Measurements from ENCODE around the gene GPATCH1. TPM values are rescaled to one million over a fixed set of nuclear protein-coding genes. Genes with fewer than 3 reads are reported as not detected.
"Not testable (repeated sequence)": the region's sequence is repeated elsewhere in the genome, so short reads cannot be mapped to it uniquely, and the experiment has no call there.

GPATCH1 gene
- total RNA-seq, 1 donor from 2014 or later, result 11.1 TPM

- no peak overlapping the region for H3K27ac Mint-ChIP-seq
Measured at GRCh38 chr19:33110137-33110910, 29.3 kb downstream of the GPATCH1 start.

GRCh38 chr19:33111587-33111986 lies 30.6 kb downstream of the GPATCH1 start:
- Mint-ChIP-seq H3K9me3 (no peaks in the 10 kb centered on the region), H3K4me3 (no peak overlapping the region), H3K36me3 (ENCODE audit: low read depth) (peaks cover 46% of the 10 kb centered on the region), H3K27ac (no peak overlapping the region), H3K4me1 (ENCODE audit: low read depth) (no peaks in the 10 kb centered on the region), H3K27me3 (ENCODE audit: insufficient read depth) (no peaks in the 10 kb centered on the region)
- DNase-seq (ENCODE audit: low spot score), result no peak
- intact Hi-C loops (cut with micrococcal nuclease), result no loop called here

More at GRCh38 chr19:33110137-33110910, 29.3 kb downstream of the GPATCH1 start:
- Mint-ChIP-seq H3K4me1 (ENCODE audit: low read depth) (no peaks in the 10 kb centered on the region), H3K9me3 (no peaks in the 10 kb centered on the region), H3K36me3 (ENCODE audit: low read depth) (peaks cover 45% of the 10 kb centered on the region), H3K27me3 (ENCODE audit: insufficient read depth) (no peaks in the 10 kb centered on the region), H3K4me3 (no peak overlapping the region)
- DNase-seq (ENCODE audit: low spot score), result no peak
- intact Hi-C loops (cut with micrococcal nuclease), result no loop called here

GRCh38 chr19:33114312-33114711 lies 33.3 kb downstream of the GPATCH1 start:
- no peak overlapping the region for H3K4me3 Mint-ChIP-seq
- no peaks in the 10 kb centered on the region for H3K4me1 Mint-ChIP-seq (ENCODE audit: low read depth)
- no peak for DNase-seq (ENCODE audit: low spot score)
- intact Hi-C loops (cut with micrococcal nuclease), result no loop called here
- H3K27ac Mint-ChIP-seq, result no peak overlapping the region
- H3K36me3 Mint-ChIP-seq (ENCODE audit: low read depth), result peaks cover 46% of the 10 kb centered on the region
- no peaks in the 10 kb centered on the region for H3K27me3 Mint-ChIP-seq (ENCODE audit: insufficient read depth)
- H3K9me3 Mint-ChIP-seq, result no peaks in the 10 kb centered on the region

- Mint-ChIP-seq H3K9me3 (no peaks in the 10 kb centered on the region), H3K27ac (no peak overlapping the region), H3K4me1 (ENCODE audit: low read depth) (no peaks in the 10 kb centered on the region), H3K4me3 (no peak overlapping the region), H3K36me3 (ENCODE audit: low read depth) (peaks cover 28% of the 10 kb centered on the region), H3K27me3 (ENCODE audit: insufficient read depth) (no peaks in the 10 kb centered on the region)
- no peak for DNase-seq (ENCODE audit: low spot score)
- intact Hi-C loops (cut with micrococcal nuclease), result no loop called here
Measured at GRCh38 chr19:33117501-33117900, 36.5 kb downstream of the GPATCH1 start.

- Mint-ChIP-seq H3K27me3 (ENCODE audit: insufficient read depth) (no peaks in the 10 kb centered on the region), H3K4me1 (ENCODE audit: low read depth) (no peaks in the 10 kb centered on the region), H3K36me3 (ENCODE audit: low read depth) (peaks cover 26% of the 10 kb centered on the region), H3K27ac (no peak overlapping the region), H3K9me3 (no peaks in the 10 kb centered on the region), H3K4me3 (no peak overlapping the region)
- intact Hi-C loops (cut with micrococcal nuclease), result loop anchor here (1.0 kb wide), 2 partner anchors 428 to 519 kb away; no protein-coding TSS in a partner anchor
- DNase-seq (ENCODE audit: low spot score), result no peak
Measured at GRCh38 chr19:33118643-33119042, 37.7 kb downstream of the GPATCH1 start.

- Mint-ChIP-seq H3K27ac (no peak overlapping the region), H3K27me3 (ENCODE audit: insufficient read depth) (no peaks in the 10 kb centered on the region), H3K9me3 (no peaks in the 10 kb centered on the region), H3K4me1 (ENCODE audit: low read depth) (peaks cover 9% of the 10 kb centered on the region), H3K4me3 (no peak overlapping the region), H3K36me3 (ENCODE audit: low read depth) (peaks cover 23% of the 10 kb centered on the region)
- DNase-seq (ENCODE audit: low spot score), result no peak
- intact Hi-C loops (cut with micrococcal nuclease), result loop anchor here (5.0 kb wide), 1 partner anchor 283 kb away; no protein-coding TSS in a partner anchor
Measured at GRCh38 chr19:33124207-33125098, 43.5 kb downstream of the GPATCH1 start.

- Mint-ChIP-seq H3K4me1 (ENCODE audit: low read depth) (peaks cover 9% of the 10 kb centered on the region), H3K27me3 (ENCODE audit: insufficient read depth) (no peaks in the 10 kb centered on the region), H3K27ac (no peak overlapping the region), H3K9me3 (no peaks in the 10 kb centered on the region), H3K36me3 (ENCODE audit: low read depth) (peaks cover 33% of the 10 kb centered on the region), H3K4me3 (no peak overlapping the region)
- intact Hi-C loops (cut with micrococcal nuclease), result loop anchor here (1.0 to 5.0 kb wide), 3 partner anchors 19 to 281 kb away; no protein-coding TSS in a partner anchor
- peak; percentile 40 for DNase-seq (ENCODE audit: low spot score)
Measured at GRCh38 chr19:33125929-33126388, 45.0 kb downstream of the GPATCH1 start.

- intact Hi-C loops (cut with micrococcal nuclease), result loop anchor here (1.0 to 5.0 kb wide), 3 partner anchors 18 to 281 kb away; no protein-coding TSS in a partner anchor
- not testable (repeated sequence) for H3K4me1 Mint-ChIP-seq (ENCODE audit: low read depth); DNase-seq (ENCODE audit: low spot score); H3K9me3 Mint-ChIP-seq; H3K27ac Mint-ChIP-seq; H3K4me3 Mint-ChIP-seq; H3K27me3 Mint-ChIP-seq (ENCODE audit: insufficient read depth)
- peaks cover 33% of the 10 kb centered on the region for H3K36me3 Mint-ChIP-seq (ENCODE audit: low read depth)
Measured at GRCh38 chr19:33126712-33127111, 45.7 kb downstream of the GPATCH1 start.

GRCh38 chr19:33129901-33130300 lies 48.9 kb downstream of the GPATCH1 start:
- H3K4me1 Mint-ChIP-seq (ENCODE audit: low read depth), result peaks cover 11% of the 10 kb centered on the region
- H3K27ac Mint-ChIP-seq, result no peak overlapping the region

GRCh38 chr19:33130433-33130832 lies 49.5 kb downstream of the GPATCH1 start:
- H3K36me3 Mint-ChIP-seq (ENCODE audit: low read depth), result peaks cover 26% of the 10 kb centered on the region
- no peak overlapping the region for H3K27ac Mint-ChIP-seq
- peaks cover 15% of the 10 kb centered on the region for H3K4me1 Mint-ChIP-seq (ENCODE audit: low read depth)
- intact Hi-C loops (cut with micrococcal nuclease), result no loop called here
- H3K4me3 Mint-ChIP-seq, result no peak overlapping the region
- DNase-seq (ENCODE audit: low spot score), result no peak
- H3K27me3 Mint-ChIP-seq (ENCODE audit: insufficient read depth), result no peaks in the 10 kb centered on the region
- H3K9me3 Mint-ChIP-seq, result no peaks in the 10 kb centered on the region

More at GRCh38 chr19:33129901-33130300, 48.9 kb downstream of the GPATCH1 start:
- no peak for DNase-seq (ENCODE audit: low spot score)
- H3K27me3 Mint-ChIP-seq (ENCODE audit: insufficient read depth), result no peaks in the 10 kb centered on the region
- intact Hi-C loops (cut with micrococcal nuclease), result loop anchor here (5.0 kb wide), 1 partner anchor 277 kb away; no protein-coding TSS in a partner anchor
- no peak overlapping the region for H3K4me3 Mint-ChIP-seq
- peaks cover 28% of the 10 kb centered on the region for H3K36me3 Mint-ChIP-seq (ENCODE audit: low read depth)
- no peaks in the 10 kb centered on the region for H3K9me3 Mint-ChIP-seq

GRCh38 chr19:33132021-33132420 lies 51.0 kb downstream of the GPATCH1 start, which contains the start of gene WDR88:
TSS of gene WDR88 (plus strand) at chr19:33132114. CDS start at chr19:33132170, 56 bp downstream.
- H3K27ac Mint-ChIP-seq, result no peak within 1 kb of the TSS
- no peaks in the 10 kb centered on the region for H3K9me3 Mint-ChIP-seq

GRCh38 chr19:33132425-33132824 lies 51.4 kb downstream of the GPATCH1 start:
- Mint-ChIP-seq H3K27ac (no peak overlapping the region), H3K36me3 (ENCODE audit: low read depth) (peaks cover 16% of the 10 kb centered on the region), H3K4me1 (ENCODE audit: low read depth) (peaks cover 5% of the 10 kb centered on the region), H3K9me3 (no peaks in the 10 kb centered on the region), H3K4me3 (no peak overlapping the region), H3K27me3 (ENCODE audit: insufficient read depth) (no peaks in the 10 kb centered on the region)
- intact Hi-C loops (cut with micrococcal nuclease), result no loop called here
- no peak for DNase-seq (ENCODE audit: low spot score)

More at GRCh38 chr19:33132021-33132420, 51.0 kb downstream of the GPATCH1 start, which contains the start of gene WDR88:
- Mint-ChIP-seq H3K36me3 (ENCODE audit: low read depth) (peaks cover 16% of the 10 kb centered on the region), H3K27me3 (ENCODE audit: insufficient read depth) (no peaks in the 10 kb centered on the region), H3K4me1 (ENCODE audit: low read depth) (peaks cover 5% of the 10 kb centered on the region), H3K4me3 (no peak within 1 kb of the TSS)
- intact Hi-C loops (cut with micrococcal nuclease), result no loop called here
- no peak for DNase-seq (ENCODE audit: low spot score)
